HG03139 (cell line): Measurements from ENCODE around the gene KRTAP5-10.
"Not testable (repeated sequence)": the region's sequence is repeated elsewhere in the genome, so short reads cannot be mapped to it uniquely, and the experiment has no call there.

Experiments
- ATAC-seq: cut with Tn5 transposase; IDR thresholded peaks from one replicate; pipeline ENCODE4 v1.9.1; 2021; ENCODE audit not compliant: unreplicated experiment

The KRTAP5-10 gene

GRCh38 chr11:71571101-71571850, 5.9 kb downstream of the KRTAP5-10 start:
- not testable (repeated sequence) for ATAC-seq

- ATAC-seq = no peak
Measured at GRCh38 chr11:71572811-71573210, 7.4 kb downstream of the KRTAP5-10 start.

GRCh38 chr11:71574418-71574817, 9.1 kb downstream of the KRTAP5-10 start:
- ATAC-seq = no peak

GRCh38 chr11:71575723-71576424, 10.5 kb downstream of the KRTAP5-10 start:
- ATAC-seq = no peak

GRCh38 chr11:71576688-71577465, 11.5 kb downstream of the KRTAP5-10 start:
- ATAC-seq = not testable (repeated sequence)

- no peak for ATAC-seq
Measured at GRCh38 chr11:71577469-71578004, 12.2 kb downstream of the KRTAP5-10 start.

- ATAC-seq = not testable (repeated sequence)
Measured at GRCh38 chr11:71579513-71579912, 14.2 kb downstream of the KRTAP5-10 start.

GRCh38 chr11:71580057-71581003, 15.0 kb downstream of the KRTAP5-10 start:
- no peak for ATAC-seq

GRCh38 chr11:71581826-71582225, 16.5 kb downstream of the KRTAP5-10 start:
- ATAC-seq = no peak

GRCh38 chr11:71582309-71582895, 17.0 kb downstream of the KRTAP5-10 start, which contains the start of gene KRTAP5-11:
Gene KRTAP5-11 (minus strand): TSS chr11:71582875. CDS start chr11:71582837, 38 bp downstream.
- no peak for ATAC-seq

- not testable (repeated sequence) for ATAC-seq
Measured at GRCh38 chr11:71582969-71583368, 17.6 kb downstream of the KRTAP5-10 start.

GRCh38 chr11:71585673-71586072, 20.3 kb downstream of the KRTAP5-10 start:
- ATAC-seq = not testable (repeated sequence)

GRCh38 chr11:71588314-71588713, 23.0 kb downstream of the KRTAP5-10 start:
- not testable (repeated sequence) for ATAC-seq

- ATAC-seq = not testable (repeated sequence)
Measured at GRCh38 chr11:71588822-71589545, 23.6 kb downstream of the KRTAP5-10 start.

GRCh38 chr11:71589546-71589920, 24.2 kb downstream of the KRTAP5-10 start:
- not testable (repeated sequence) for ATAC-seq

GRCh38 chr11:71603221-71603620, 37.9 kb downstream of the KRTAP5-10 start:
- ATAC-seq = not testable (repeated sequence)

GRCh38 chr11:71604798-71605488, 39.6 kb downstream of the KRTAP5-10 start:
- not testable (repeated sequence) for ATAC-seq

- ATAC-seq = not testable (repeated sequence)
Measured at GRCh38 chr11:71606853-71607519, 41.6 kb downstream of the KRTAP5-10 start.
